CD4-positive, alpha-beta T cell (primary cell): ENCODE data around the gene SP7. TPM values are rescaled to one million over a fixed set of nuclear protein-coding genes. Genes with fewer than 3 reads are reported as not detected.

Experiments
- ATAC-seq: fragments of 200-7000 bp; cut with Tn5 transposase; one replicate; pipeline ENCODE4 v1.10.0; 2022; ENCODE audit warnings: mild to moderate bottlenecking; ENCODE audit not compliant: poor library complexity
- CTCF ChIA-PET: fragments of 350-600 bp; sonication (Branson Sonifier 250); formaldehyde crosslinking; loops from one replicate; lab custom pipeline; 2021; ENCODE audit warnings: antibody characterized with exemption, inconsistent platforms; lab: Charles Lee
- POLR2A ChIA-PET: fragments of 350-600 bp; sonication (Branson Sonifier 250); formaldehyde crosslinking; loops from one replicate; lab custom pipeline; 2021; ENCODE audit warnings: antibody characterized with exemption, inconsistent platforms; lab: Charles Lee
- DNase-seq, 14 experiments: peaks; one replicate each; pipeline ENCODE4 v3.0.0-alpha.2; 2013 to 2020; ENCODE audit warnings: mixed read lengths in 2 of 14
- H3K27ac ChIP-seq, 2 donors: one replicate each; pipeline versions ENCODE4 v1.5.1 to v1.7.0; 2013; ENCODE audit warnings: low read length in 2 of 2, low read depth in 1 of 2, mild to moderate bottlenecking in 1 of 2
- H3K27me3 ChIP-seq, 2 experiments: 1 replicate in 1 of 2; 2 replicates in 1 of 2; pipeline versions ENCODE4 v1.6.1 to v1.7.0; 2013; ENCODE audit warnings: low read length in 2 of 2, control low read depth in 1 of 2, mild to moderate bottlenecking in 1 of 2, moderate library complexity in 1 of 2; ENCODE audit not compliant: insufficient read depth in 2 of 2, control insufficient read depth in 1 of 2
- H3K36me3 ChIP-seq: one replicate; pipeline ENCODE4 v1.6.1; 2013; ENCODE audit warnings: low read length, control low read depth; ENCODE audit not compliant: insufficient read depth
- H3K4me1 ChIP-seq: one replicate; pipeline ENCODE4 v1.6.1; 2013; ENCODE audit warnings: low read length, control low read depth; ENCODE audit not compliant: insufficient read depth
- H3K4me3 ChIP-seq: one replicate; pipeline ENCODE4 v1.5.1; 2013; ENCODE audit warnings: mild to moderate bottlenecking, low read length, moderate library complexity
- H3K9me3 ChIP-seq, 2 experiments: 1 replicate in 1 of 2; 2 replicates in 1 of 2; pipeline versions ENCODE4 v1.6.1 to v1.7.0; 2013; ENCODE audit warnings: low read length in 2 of 2, mild to moderate bottlenecking in 2 of 2, control low read depth in 1 of 2, moderate library complexity in 1 of 2; ENCODE audit not compliant: control insufficient read depth in 1 of 2, insufficient read depth in 1 of 2
- H3K27ac Mint-ChIP-seq: one replicate; pipeline ENCODE4 v1.8.0; 2020; ENCODE audit warnings: mixed read lengths
- H3K27me3 Mint-ChIP-seq: one replicate; pipeline ENCODE4 v1.8.0; 2021; ENCODE audit warnings: mixed read lengths
- H3K36me3 Mint-ChIP-seq: one replicate; pipeline ENCODE4 v1.8.0; 2021; ENCODE audit warnings: low read depth, mixed read lengths
- H3K4me1 Mint-ChIP-seq: one replicate; pipeline ENCODE4 v1.8.0; 2021; ENCODE audit warnings: low read depth, mixed read lengths
- H3K4me3 Mint-ChIP-seq: one replicate; pipeline ENCODE4 v1.8.0; 2020; ENCODE audit warnings: mild to moderate bottlenecking, mixed read lengths
- H3K9me3 Mint-ChIP-seq: one replicate; pipeline ENCODE4 v1.8.0; 2020; ENCODE audit warnings: mixed read lengths
- CTCF ChIP-seq: fragments of 200-600 bp; IDR thresholded peaks from one replicate; pipeline ENCODE4 v1.8.0; 2022; ENCODE audit warnings: antibody characterized with exemption, mild to moderate bottlenecking
- intact Hi-C, 2 experiments: fragments of 100-400 bp; cut with DNase I in 1 of 2; cut with micrococcal nuclease in 1 of 2; formaldehyde crosslinking; loops; one replicate each; pipeline versions ENCODE4 v1.15.1 to v1.9.0; 2023 to 2025; cut with DNase I, micrococcal nuclease
- total RNA-seq, 174 experiments: library from RNA in 2 of 174; stranded (reverse) in 2 of 174; gene quantifications; one replicate each; pipeline ENCODE4 v1.2.3 and lab custom pipeline; 2021 to 2026

SP7 gene
- total RNA-seq, 2 experiments from 2014 or later: 0.14 TPM; not detected in 1

GRCh38 chr12:53277981-53278380 lies 58.2 kb downstream of the SP7 start:
- Histone ChIP-seq H3K4me1 (no peaks in the 10 kb centered on the region), H3K27ac (no peak overlapping the region), H3K4me3 (no peak overlapping the region), H3K9me3 (no peaks in the 10 kb centered on the region), H3K36me3 (no peaks in the 10 kb centered on the region), H3K27me3 (no peaks in the 10 kb centered on the region)
- H3K36me3 Mint-ChIP-seq: no peaks in the 10 kb centered on the region
- no peak overlapping the region for H3K27ac Mint-ChIP-seq
- ChIA-PET POLR2A (no interaction called here), CTCF (interaction anchor here (0.7 to 0.8 kb wide), 2 partner anchors 58 to 67 kb away, joined by 3 to 5 read pairs; no protein-coding TSS in a partner anchor)
- no peaks in the 10 kb centered on the region for H3K4me1 Mint-ChIP-seq
- intact Hi-C loops: no loop called here
- H3K27me3 Mint-ChIP-seq: no peaks in the 10 kb centered on the region
- DNase-seq: no peak
- H3K4me3 Mint-ChIP-seq: no peak overlapping the region
- TF ChIP-seq CTCF: no peak
- no peaks in the 10 kb centered on the region for H3K9me3 Mint-ChIP-seq
- ATAC-seq: no peak

Other genes with a start within 250 kb of the SP7 start
- gene IGFBP6, start 238.7 kb downstream of the SP7 start, total RNA-seq: under 1 TPM in 1 of 2 experiments, not detected in 1; 0.49 TPM
- under 1 TPM; 0.22 to 0.49 TPM for gene SOAT2, start 232.9 kb downstream of the SP7 start, total RNA-seq
- gene ZNF740, start 155.6 kb downstream of the SP7 start, total RNA-seq: 10 to 100 TPM; 24.4 to 24.7 TPM
- 10 to 100 TPM; 56.7 to 57.3 TPM for gene CSAD, start 155.4 kb downstream of the SP7 start, total RNA-seq
- gene ITGB7, start 129.1 kb downstream of the SP7 start, total RNA-seq: 100 to 1,000 TPM; 166 to 180 TPM
- 10 to 100 TPM; 14.0 to 15.8 TPM for gene RARG, start 104.1 kb downstream of the SP7 start, total RNA-seq
- gene ESPL1, start 68.1 kb downstream of the SP7 start, total RNA-seq: under 1 TPM; 0.20 to 0.71 TPM
- gene PFDN5, start 40.8 kb downstream of the SP7 start, total RNA-seq: 100 to 1,000 TPM; 757 to 763 TPM
- 10 to 100 TPM; 30.9 to 33.8 TPM for gene MYG1, start 36.7 kb downstream of the SP7 start, total RNA-seq
- 10 to 100 TPM; 21.0 to 22.7 TPM for gene AAAS, start 14.7 kb downstream of the SP7 start, total RNA-seq
- 10 to 100 TPM; 42.3 to 43.3 TPM for gene SP1, start 43.8 kb upstream of the SP7 start, total RNA-seq
- gene AMHR2, start 87.5 kb upstream of the SP7 start, total RNA-seq: not detected
- gene PRR13, start 105.4 kb upstream of the SP7 start, total RNA-seq: 100 to 1,000 TPM; 133 to 142 TPM
- 1,000 to 10,000 TPM; 1,331 to 1,359 TPM for gene PCBP2, start 115.7 kb upstream of the SP7 start, total RNA-seq
- 10 to 100 TPM; 12.6 to 15.2 TPM for gene MAP3K12, start 163.1 kb upstream of the SP7 start, total RNA-seq
- gene TARBP2, start 164.9 kb upstream of the SP7 start, total RNA-seq: 10 to 100 TPM; 21.7 to 22.4 TPM
- not detected for gene NPFF, start 171.1 kb upstream of the SP7 start, total RNA-seq